Cerebellar nuclear complex (tissue), 1 donor: Measurements from ENCODE around the gene EEFSEC.

Source experiments
- DNase-seq, 2 experiments: peaks; one replicate each; lab custom pipeline; 2025; lab: John Stamatoyannopoulos, UW

Gene EEFSEC

GRCh38 chr3:128242818-128243601, 89.7 kb downstream of the EEFSEC start:
- no peak for DNase-seq

- no peak for DNase-seq
Measured at GRCh38 chr3:128243602-128244504, 90.6 kb downstream of the EEFSEC start.

- no peak for DNase-seq
Measured at GRCh38 chr3:128245460-128245859, 92.2 kb downstream of the EEFSEC start.

GRCh38 chr3:128247666-128248409, 94.6 kb downstream of the EEFSEC start:
- no peak for DNase-seq

- no peak for DNase-seq
Measured at GRCh38 chr3:128252083-128252482, 98.8 kb downstream of the EEFSEC start.

GRCh38 chr3:128253150-128253549, 99.9 kb downstream of the EEFSEC start:
- no peak for DNase-seq

- DNase-seq: no peak
Measured at GRCh38 chr3:128254066-128254590, 100.8 kb downstream of the EEFSEC start.

DNA sequence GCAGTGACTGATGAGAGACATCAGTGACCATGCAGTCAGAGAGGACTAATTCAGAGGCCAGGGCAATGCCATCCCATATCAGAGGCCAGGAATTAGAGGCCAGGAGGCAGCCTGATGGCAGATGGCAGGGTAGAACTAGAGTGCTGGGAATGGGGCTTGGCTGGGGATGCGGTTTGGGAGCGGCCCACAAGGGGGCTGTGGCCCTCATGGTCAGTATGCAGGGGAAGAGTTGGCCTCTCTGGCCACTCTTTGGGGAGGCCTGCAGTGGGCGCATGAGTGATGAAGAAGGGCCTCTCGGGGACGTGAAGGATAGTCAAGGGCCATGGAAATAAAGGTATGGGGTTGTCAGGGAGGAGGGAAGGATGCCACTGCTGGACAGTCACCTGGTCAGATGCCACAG, 101.7 kb downstream of the EEFSEC start:
- DNase-seq: no peak

- DNase-seq: no peak
Measured at GRCh38 chr3:128256131-128256530, 102.8 kb downstream of the EEFSEC start.

GRCh38 chr3:128257632-128258031, 104.4 kb downstream of the EEFSEC start:
- DNase-seq: no peak

- DNase-seq: no peak
Measured at GRCh38 chr3:128260275-128260674, 107.0 kb downstream of the EEFSEC start.

- no peak for DNase-seq
Measured at GRCh38 chr3:128262457-128262856, 109.2 kb downstream of the EEFSEC start.

DNA sequence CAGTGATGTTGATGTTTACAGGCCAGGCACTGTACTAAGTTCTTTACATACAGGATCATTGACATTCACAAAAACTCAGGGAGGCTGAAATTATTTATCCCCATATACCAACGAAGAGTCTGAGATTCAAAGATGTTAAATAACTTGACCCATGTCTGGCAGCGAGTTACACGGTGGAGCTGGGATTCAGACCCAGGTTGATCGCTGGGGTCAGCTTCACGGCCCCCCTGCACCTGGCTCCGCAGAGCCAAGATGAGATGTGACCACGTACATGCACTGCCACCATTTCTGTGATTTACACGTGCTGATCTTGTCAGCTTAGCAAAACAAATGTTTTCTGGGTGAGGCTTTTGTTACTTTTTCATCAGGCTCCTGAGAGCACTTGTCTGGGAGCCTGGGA, 109.8 kb downstream of the EEFSEC start:
- DNase-seq: no peak

GRCh38 chr3:128263946-128264345, 110.7 kb downstream of the EEFSEC start:
- no peak for DNase-seq

DNA sequence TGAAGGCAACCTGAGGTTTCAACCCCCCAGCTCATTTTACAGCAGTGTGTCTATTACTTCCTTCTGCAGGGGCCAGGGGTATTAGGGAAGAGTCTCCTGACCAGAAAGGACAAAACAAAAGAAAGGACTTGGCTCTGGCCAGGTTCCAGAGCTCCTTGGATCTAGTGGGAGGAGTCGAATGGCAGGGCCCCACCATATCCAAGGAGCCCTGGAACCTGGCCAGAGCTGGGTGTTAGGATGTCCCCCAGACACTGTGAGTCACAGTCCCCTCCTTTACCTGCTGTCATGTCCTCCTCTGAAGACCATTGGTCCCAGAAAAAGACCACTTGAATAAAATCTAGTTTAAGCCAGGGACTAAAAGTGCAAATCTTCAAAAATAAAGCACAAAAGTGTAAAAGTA, 113.2 kb downstream of the EEFSEC start:
- no peak for DNase-seq

DNA sequence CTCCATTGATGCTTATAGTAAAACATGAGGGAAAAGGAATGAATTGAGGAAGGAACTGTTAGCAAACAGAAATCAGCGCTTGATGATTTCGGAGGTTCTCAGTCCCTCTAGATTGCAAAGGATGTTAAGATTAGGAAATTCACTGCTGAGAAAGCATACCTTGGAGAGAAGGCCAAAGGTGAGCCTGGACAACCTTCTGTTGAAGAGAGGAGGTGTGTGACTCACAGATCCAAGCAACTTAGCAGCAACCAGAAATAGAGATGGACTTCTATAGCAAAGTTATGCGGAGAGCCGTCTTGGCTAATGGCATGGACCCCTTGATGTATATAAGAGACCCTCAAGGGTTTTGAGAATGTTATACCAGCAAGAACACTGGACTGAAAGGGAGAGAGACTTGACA, 114.3 kb downstream of the EEFSEC start:
- no peak for DNase-seq

GRCh38 chr3:128269006-128269775, 115.9 kb downstream of the EEFSEC start:
- DNase-seq: no peak

DNA sequence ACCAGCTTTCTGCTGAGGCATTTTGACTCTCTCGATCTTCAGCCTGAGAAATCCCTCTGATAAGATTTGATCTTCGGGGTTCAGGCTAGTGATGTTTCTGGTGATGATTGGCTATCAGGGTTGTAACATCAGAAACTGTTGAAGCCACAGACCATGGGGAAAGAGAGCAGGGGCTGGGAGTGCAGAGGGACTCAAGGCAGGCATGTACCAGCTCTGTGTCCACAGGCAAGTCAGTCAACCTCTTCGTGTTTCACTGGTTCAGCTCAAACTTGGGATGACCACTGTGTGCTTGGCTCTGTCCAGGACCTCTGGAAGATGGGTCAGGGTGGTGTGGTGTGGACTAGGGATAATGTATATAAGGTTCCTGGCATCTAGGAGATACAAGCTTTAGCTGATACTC, 116.5 kb downstream of the EEFSEC start:
- no peak for DNase-seq

DNA sequence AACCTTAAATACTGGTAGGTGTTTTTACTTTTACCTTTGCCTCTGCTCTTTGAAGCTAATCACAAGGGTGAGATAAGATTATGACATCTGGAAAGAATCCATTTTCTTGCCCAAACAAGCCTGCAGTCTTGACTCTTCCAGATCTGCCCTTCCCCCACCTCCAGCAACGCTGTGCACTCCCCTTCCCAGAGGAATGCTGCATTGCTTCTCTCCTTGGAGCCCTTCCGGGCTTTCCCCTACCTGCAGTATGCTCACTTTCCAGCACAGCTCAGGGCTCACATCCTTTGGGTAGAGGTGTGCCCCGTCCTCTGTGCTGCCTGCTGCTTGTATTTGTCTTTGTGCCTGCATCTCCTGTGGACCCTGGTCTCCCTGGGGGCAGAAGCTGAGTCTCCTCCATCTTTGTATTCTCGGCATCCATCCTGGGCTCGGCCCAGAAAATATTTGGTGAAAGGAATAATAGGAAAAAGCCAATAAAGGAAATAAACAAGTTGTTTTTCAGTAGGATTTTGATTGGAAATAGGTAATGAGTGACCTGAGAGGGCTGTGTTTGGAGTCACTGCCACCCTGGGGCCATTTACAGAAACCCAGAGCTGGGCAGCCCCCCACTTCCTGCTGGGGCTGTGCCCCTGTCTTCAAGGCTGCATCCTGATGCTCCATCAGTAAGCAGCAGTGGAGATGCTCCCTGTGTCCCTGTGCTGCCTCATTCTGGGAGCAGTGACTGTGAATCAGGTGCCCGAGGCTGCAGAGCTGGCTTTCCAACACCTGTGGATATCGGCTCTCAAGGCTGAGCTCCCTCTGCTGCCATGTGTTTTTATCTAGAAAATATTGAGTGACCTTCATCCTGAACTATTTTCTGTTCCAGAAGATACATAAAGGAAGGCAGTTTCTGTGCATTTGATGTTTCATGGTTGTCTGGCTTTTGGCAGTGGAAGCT, 117.5 kb downstream of the EEFSEC start:
- DNase-seq: no peak
